Stimulated activated naive CD8-positive, alpha-beta T cell treated with anti-CD3 and anti-CD28 coated beads, Interleukin-15, amount 100 ng/mL, for 72 hours (primary cell): ENCODE results near the gene TNRC18.
A peak's percentile ranks its signal among the peaks of the same experiment; 100 is the strongest.
"Not testable (repeated sequence)": the region's sequence is repeated elsewhere in the genome, so short reads cannot be mapped to it uniquely, and the experiment has no call there.

ENCODE experiments used
- ATAC-seq: fragments of 150-1000 bp; cut with Tn5 transposase; 2 replicates; pipeline ENCODE4 v1.10.0; 2021; ENCODE audit warnings: mild to moderate bottlenecking, moderate library complexity
- DNase-seq, 2 donors: peaks; one replicate each; pipeline ENCODE4 v3.0.0; 2021 to 2022
- H3K27ac Mint-ChIP-seq, 2 donors: one replicate each; pipeline ENCODE4 v1.8.0; 2022; ENCODE audit warnings: mild to moderate bottlenecking in 2 of 2, mixed read lengths in 2 of 2, moderate library complexity in 2 of 2
- H3K27me3 Mint-ChIP-seq: one replicate; pipeline ENCODE4 v1.8.0; 2022; ENCODE audit warnings: mixed read lengths
- H3K4me1 Mint-ChIP-seq: one replicate; pipeline ENCODE4 v1.8.0; 2022; ENCODE audit warnings: mild to moderate bottlenecking, mixed read lengths
- H3K4me3 Mint-ChIP-seq, 2 donors: one replicate each; pipeline ENCODE4 v1.8.0; 2022; ENCODE audit warnings: mild to moderate bottlenecking in 2 of 2, mixed read lengths in 2 of 2, moderate library complexity in 1 of 2
- H3K9me3 Mint-ChIP-seq, 2 donors: one replicate each; pipeline ENCODE4 v1.8.0; 2022; ENCODE audit warnings: mixed read lengths in 2 of 2

The TNRC18 gene

GRCh38 chr7:5361446-5362127, 62.0 kb downstream of the TNRC18 start:
- Mint-ChIP-seq H3K4me1 (peaks cover 30% of the 10 kb centered on the region), H3K27ac (no peak overlapping the region), H3K9me3 (no peaks in the 10 kb centered on the region)

GRCh38 chr7:5360971-5361370, 62.7 kb downstream of the TNRC18 start:
- no peak for DNase-seq
- H3K9me3 Mint-ChIP-seq = no peaks in the 10 kb centered on the region

More at GRCh38 chr7:5361446-5362127, 62.0 kb downstream of the TNRC18 start:
- no peak for DNase-seq
- H3K27me3 Mint-ChIP-seq = no peaks in the 10 kb centered on the region
- ATAC-seq = peak; percentile 30
- H3K4me3 Mint-ChIP-seq = no peak overlapping the region

GRCh38 chr7:5360451-5360850, 63.2 kb downstream of the TNRC18 start:
- ATAC-seq (no peak), DNase-seq (no peak)
- no peak overlapping the region for H3K4me3 Mint-ChIP-seq
- no peaks in the 10 kb centered on the region for H3K27me3 Mint-ChIP-seq
- no peaks in the 10 kb centered on the region for H3K9me3 Mint-ChIP-seq
- peaks cover 25% of the 10 kb centered on the region for H3K4me1 Mint-ChIP-seq
- H3K27ac Mint-ChIP-seq = no peak overlapping the region

More at GRCh38 chr7:5360971-5361370, 62.7 kb downstream of the TNRC18 start:
- Mint-ChIP-seq H3K27ac (peak overlapping the region in 1 of 2 donors; percentile 67), H3K4me3 (no peak overlapping the region), H3K27me3 (no peaks in the 10 kb centered on the region), H3K4me1 (peaks cover 24% of the 10 kb centered on the region)
- ATAC-seq = no peak

- not testable (repeated sequence) for H3K9me3 Mint-ChIP-seq, DNase-seq, H3K27me3 Mint-ChIP-seq, H3K4me3 Mint-ChIP-seq, H3K27ac Mint-ChIP-seq, ATAC-seq
- H3K4me1 Mint-ChIP-seq = peaks cover 27% of the 10 kb centered on the region
Measured at GRCh38 chr7:5360021-5360420, 63.6 kb downstream of the TNRC18 start.

GRCh38 chr7:5359344-5359743, 64.3 kb downstream of the TNRC18 start:
- H3K27me3 Mint-ChIP-seq = no peaks in the 10 kb centered on the region
- peak overlapping the region in 1 of 2 donors; percentile 43 for H3K27ac Mint-ChIP-seq
- peaks cover 27% of the 10 kb centered on the region for H3K4me1 Mint-ChIP-seq
- no peaks in the 10 kb centered on the region for H3K9me3 Mint-ChIP-seq
- no peak for ATAC-seq
- no peak for DNase-seq
- H3K4me3 Mint-ChIP-seq = no peak overlapping the region

- ATAC-seq (no peak), DNase-seq (no peak)
- Mint-ChIP-seq H3K4me3 (no peak overlapping the region), H3K9me3 (no peaks in the 10 kb centered on the region), H3K27ac (no peak overlapping the region), H3K4me1 (peaks cover 15% of the 10 kb centered on the region), H3K27me3 (no peaks in the 10 kb centered on the region)
Measured at GRCh38 chr7:5357951-5358350, 65.7 kb downstream of the TNRC18 start.

GRCh38 chr7:5356751-5357119, 66.9 kb downstream of the TNRC18 start:
- Mint-ChIP-seq H3K4me1 (peaks cover 15% of the 10 kb centered on the region), H3K27me3 (no peaks in the 10 kb centered on the region), H3K27ac (no peak overlapping the region), H3K9me3 (no peaks in the 10 kb centered on the region), H3K4me3 (no peak overlapping the region)
- DNase-seq (no peak), ATAC-seq (no peak)

GRCh38 chr7:5354460-5355232, 69.0 kb downstream of the TNRC18 start:
- Mint-ChIP-seq H3K27ac (peak overlapping the region in 1 of 2 donors; percentile 51), H3K9me3 (no peaks in the 10 kb centered on the region), H3K27me3 (no peaks in the 10 kb centered on the region), H3K4me3 (no peak overlapping the region), H3K4me1 (peaks cover 15% of the 10 kb centered on the region)
- DNase-seq (no peak), ATAC-seq (no peak)

GRCh38 chr7:5352440-5353010, 71.1 kb downstream of the TNRC18 start:
- Mint-ChIP-seq H3K27me3 (no peaks in the 10 kb centered on the region), H3K4me3 (no peak overlapping the region)
- DNase-seq = no peak

GRCh38 chr7:5351507-5352265, 71.9 kb downstream of the TNRC18 start:
- DNase-seq = no peak
- H3K27me3 Mint-ChIP-seq = no peaks in the 10 kb centered on the region
- H3K4me3 Mint-ChIP-seq = no peak overlapping the region
- H3K27ac Mint-ChIP-seq = no peak overlapping the region
- peaks cover 15% of the 10 kb centered on the region for H3K4me1 Mint-ChIP-seq
- no peaks in the 10 kb centered on the region for H3K9me3 Mint-ChIP-seq
- no peak for ATAC-seq

More at GRCh38 chr7:5352440-5353010, 71.1 kb downstream of the TNRC18 start:
- Mint-ChIP-seq H3K4me1 (peaks cover 15% of the 10 kb centered on the region), H3K27ac (no peak overlapping the region), H3K9me3 (no peaks in the 10 kb centered on the region)
- ATAC-seq = no peak

- Mint-ChIP-seq H3K27ac (no peak overlapping the region), H3K9me3 (no peaks in the 10 kb centered on the region), H3K27me3 (no peaks in the 10 kb centered on the region), H3K4me3 (no peak overlapping the region), H3K4me1 (peaks cover 15% of the 10 kb centered on the region)
- DNase-seq (no peak), ATAC-seq (no peak)
Measured at GRCh38 chr7:5350600-5351385, 72.8 kb downstream of the TNRC18 start.

GRCh38 chr7:5350174-5350463, 73.5 kb downstream of the TNRC18 start:
- ATAC-seq = peak; percentile 21
- H3K27ac Mint-ChIP-seq = no peak overlapping the region
- H3K27me3 Mint-ChIP-seq = no peaks in the 10 kb centered on the region
- peaks cover 9% of the 10 kb centered on the region for H3K4me1 Mint-ChIP-seq
- H3K9me3 Mint-ChIP-seq = peaks cover 0 to 2% of the 10 kb centered on the region in 2 donors
- no peak for DNase-seq
- no peak overlapping the region for H3K4me3 Mint-ChIP-seq

GRCh38 chr7:5349437-5350173, 74.0 kb downstream of the TNRC18 start:
- peak overlapping the region in 1 of 2 donors; percentile 27 for H3K27ac Mint-ChIP-seq
- H3K4me1 Mint-ChIP-seq = peaks cover 4% of the 10 kb centered on the region
- DNase-seq (no peak), ATAC-seq (peak; percentile 26)
- H3K27me3 Mint-ChIP-seq = no peaks in the 10 kb centered on the region
- H3K4me3 Mint-ChIP-seq = no peak overlapping the region
- peaks cover 0 to 8% of the 10 kb centered on the region in 2 donors for H3K9me3 Mint-ChIP-seq

- ATAC-seq (no peak), DNase-seq (no peak)
- peaks cover 3 to 14% of the 10 kb centered on the region in 2 donors for H3K9me3 Mint-ChIP-seq
- H3K27ac Mint-ChIP-seq = no peak overlapping the region
- H3K27me3 Mint-ChIP-seq = no peaks in the 10 kb centered on the region
- H3K4me1 Mint-ChIP-seq = no peaks in the 10 kb centered on the region
- no peak overlapping the region for H3K4me3 Mint-ChIP-seq
Measured at GRCh38 chr7:5349005-5349380, 74.6 kb downstream of the TNRC18 start.
